ENCODE measurements around the gene HSF2BP.
"Not testable (repeated sequence)": the region's sequence is repeated elsewhere in the genome, so short reads cannot be mapped to it uniquely, and the experiment has no call there.

Gene HSF2BP

DNA sequence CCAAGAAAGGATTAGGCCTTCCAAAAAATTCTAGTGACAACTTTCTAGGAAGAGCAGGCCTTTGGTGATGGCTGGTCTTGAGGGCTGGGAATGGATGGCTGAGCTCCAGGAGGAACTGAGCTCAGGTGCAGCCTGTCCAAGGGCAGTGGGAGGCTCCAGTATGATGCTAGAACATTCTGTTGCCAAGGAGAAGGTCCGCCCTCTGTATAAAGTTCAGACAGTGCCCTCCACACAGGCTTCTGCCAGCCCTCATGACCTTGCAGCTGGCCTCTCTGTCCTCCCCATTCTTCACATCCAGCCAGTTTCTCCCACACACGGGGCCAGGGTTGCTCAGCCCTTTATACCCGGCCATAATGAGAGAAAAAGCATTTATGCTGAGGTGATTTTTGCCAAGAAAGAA, 146.3 kb downstream of the HSF2BP start:
- DNase-seq, result not testable (repeated sequence)

DNA sequence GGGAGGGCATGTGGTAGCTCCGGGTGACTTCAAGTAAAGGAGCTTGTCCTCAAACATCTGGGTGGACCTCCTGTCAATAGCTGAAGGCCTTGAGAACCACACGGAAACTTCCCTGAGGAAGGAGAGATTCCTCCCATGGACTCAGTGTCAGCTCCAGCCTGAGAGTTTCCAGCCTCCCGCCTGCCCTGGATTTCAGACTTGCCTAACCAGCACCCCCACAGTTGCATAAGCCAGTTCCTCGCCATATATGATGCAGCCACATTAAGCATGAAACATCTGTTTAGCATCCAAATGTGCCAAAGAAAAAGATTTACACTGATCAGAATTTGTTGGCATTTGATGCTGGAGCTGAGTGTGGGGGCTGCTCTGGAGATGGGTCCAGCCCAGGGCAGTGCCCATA, 148.1 kb downstream of the HSF2BP start:
- DNase-seq, result not testable (repeated sequence)

DNA sequence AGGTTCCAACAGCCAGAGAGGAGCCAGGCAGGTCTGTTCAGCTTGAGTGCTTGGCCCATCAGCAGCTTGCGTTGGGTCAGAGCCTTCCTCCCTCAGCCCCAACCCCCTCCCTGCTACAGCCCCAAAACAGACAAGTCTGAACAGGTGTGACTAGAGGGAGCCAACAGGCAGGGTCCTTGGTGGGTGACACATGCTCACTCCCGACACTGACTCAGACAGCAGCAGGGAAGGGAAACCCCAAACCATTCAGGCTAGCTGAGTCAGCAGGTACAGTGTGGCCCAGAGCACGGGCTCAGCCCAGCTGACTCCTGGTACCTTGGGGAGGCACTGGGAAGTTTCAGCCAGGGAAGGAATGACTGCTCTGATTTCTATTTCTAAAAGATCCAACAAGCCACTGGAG, 148.6 kb downstream of the HSF2BP start:
- DNase-seq, result not testable (repeated sequence)

DNA sequence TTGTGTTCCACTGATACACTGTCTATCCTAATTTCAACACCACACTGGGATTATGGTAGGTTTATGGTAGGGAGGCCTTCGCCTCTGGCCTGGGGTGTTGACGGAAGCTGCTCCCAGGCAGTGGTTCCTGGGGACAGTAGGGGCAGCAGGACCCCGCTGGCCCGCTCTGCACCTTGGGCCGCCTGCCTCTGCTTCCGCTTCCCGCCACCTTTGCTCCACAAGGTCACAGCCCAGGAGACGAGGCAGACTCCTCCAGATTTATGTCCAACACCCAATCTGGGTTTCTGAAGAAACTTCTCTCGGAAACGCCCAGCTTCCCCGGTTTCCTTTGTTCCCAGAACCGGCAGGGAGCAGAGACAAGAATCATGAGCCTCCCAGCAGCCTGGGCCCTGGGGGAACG, 155.4 kb downstream of the HSF2BP start:
- DNase-seq, result not testable (repeated sequence)

DNA sequence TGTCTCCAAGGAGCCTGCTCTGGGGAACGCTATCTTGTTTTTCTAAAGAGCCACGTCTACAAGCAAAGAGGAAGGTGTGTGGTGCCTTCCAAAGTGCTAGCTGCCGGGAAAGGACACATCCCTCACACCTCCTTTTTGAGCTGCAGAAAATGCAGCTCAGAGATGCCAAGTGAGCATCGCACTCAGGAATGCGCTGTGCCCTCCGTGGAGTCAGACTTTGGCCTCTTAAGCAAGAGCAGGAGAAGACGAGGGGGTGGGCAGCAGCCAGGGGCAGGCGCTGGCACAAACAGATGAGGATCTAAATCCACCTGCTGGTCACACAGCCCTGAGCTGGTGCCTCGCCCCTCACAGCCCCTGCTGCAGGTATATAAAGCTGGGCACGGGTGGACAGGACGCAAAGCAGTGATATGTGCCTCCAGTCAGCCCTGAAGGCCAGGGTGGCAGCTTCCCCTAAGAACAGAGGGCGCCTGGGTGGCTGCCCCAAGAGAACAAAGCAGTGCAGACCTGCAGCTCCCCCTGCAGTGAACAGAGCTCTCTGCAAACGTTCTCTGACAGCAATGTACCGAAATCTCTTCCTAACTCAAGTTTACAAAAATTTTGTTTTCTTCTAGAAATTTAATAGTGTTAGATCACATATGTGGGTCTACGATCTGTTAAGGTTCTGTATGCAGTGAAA, 156.1 kb downstream of the HSF2BP start:
- not testable (repeated sequence) for DNase-seq

DNA sequence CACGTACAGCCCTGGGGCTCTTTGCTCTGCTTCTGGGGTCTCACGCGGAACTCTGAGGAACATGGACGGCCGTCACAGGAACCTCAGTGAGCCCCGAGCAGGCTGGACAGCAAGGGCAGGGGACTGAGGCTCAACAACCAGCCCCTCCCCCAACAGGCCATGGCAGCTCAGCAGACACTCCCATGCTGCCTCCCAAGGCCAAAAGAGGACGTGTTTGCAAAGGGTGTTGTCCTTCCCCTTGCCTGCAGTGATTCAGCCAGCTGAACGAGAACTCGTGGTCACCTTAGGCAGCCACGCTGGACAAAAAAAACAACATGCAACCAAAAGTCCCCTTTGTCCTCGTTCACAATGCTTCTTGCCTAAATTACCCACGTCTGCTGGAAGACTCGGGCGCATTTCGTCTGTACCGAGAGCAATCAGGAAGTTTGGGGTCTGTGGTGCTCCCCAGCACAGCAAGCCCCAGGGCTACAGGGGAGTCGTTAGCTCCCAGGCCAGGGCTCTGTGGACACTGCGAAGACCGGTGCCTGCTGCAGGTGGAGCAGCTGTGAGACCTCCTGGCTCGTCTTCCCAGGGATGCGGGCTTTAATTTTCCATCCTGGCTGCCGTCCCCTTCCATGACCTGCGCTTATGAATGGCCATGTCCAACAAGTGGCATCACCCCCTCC, 156.7 kb downstream of the HSF2BP start:
- DNase-seq, result not testable (repeated sequence)

DNA sequence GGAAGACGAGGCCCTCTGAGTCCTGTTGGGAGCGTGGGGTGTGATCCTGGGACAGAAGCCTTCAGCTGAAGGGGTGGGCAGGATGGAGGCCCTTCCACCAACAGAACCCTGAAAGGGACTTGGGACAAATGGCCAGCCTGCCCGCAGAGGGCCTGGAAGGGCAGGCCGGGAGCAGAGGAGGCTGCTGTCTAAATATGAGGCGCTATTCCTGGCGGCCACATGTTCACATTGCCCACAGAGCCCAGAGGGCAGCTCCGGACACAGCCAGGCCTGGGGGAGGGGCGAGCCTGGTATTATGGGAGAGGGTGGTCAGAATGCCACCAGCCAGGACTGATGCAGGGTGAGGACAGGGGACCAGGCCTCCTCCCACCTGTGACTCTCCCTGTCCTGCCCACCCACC, 160.4 kb downstream of the HSF2BP start:
- not testable (repeated sequence) for DNase-seq

DNA sequence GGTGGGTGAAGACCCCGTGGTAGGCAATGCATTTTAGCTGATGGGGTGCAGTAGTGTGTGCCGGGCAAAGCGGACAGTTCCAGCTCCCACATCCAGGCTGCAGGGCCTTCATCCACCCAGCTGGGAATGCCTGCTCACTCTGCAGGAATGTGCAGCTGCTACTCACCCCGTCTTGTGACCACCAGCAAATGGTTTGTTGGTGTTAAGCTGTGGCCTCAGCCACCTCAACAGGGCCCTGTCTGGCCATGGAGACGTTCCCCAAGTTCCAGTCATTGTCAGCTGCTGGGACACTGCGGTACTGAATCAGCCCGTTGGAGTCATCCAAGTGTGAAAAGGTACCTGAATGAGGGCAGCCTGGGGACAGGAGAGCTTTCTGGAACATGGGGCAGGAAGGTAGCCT, 161.2 kb downstream of the HSF2BP start:
- DNase-seq, result not testable (repeated sequence)

DNA sequence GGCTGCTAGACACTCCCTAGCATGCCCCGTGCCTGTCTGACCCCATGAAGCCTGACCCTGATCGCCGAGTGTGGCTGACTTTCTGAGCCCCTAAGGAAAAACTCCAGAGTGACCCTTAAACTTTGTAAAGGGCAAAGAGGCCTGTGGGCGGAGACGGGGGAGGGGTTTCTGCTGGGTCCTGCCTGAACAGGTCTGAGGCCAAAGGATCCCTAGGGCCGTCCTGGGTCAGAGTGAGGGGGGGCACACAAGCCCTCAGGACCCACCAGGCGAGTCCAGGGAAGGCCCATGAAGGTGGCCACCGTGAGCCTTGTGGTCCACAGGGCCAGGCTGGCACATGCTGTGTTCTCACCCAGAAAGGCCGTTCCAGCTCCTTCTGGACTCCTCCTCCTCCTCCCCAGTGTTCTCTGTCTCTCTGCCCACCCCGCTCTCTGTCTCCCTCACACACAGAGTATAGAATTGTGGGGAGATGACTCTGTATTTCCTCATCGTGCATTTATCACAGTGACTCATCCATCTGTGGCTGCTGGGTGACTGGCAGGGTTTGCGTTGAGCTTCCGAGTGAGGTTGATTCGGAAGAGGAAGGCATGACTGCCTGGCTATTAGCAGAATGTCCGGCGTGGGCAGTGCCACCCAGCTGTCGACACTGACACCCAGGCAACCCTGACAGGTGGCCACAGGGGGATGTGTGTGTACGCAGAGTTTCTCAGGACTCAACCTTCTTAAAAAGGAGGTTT, 164.8 kb downstream of the HSF2BP start:
- not testable (repeated sequence) for DNase-seq

DNA sequence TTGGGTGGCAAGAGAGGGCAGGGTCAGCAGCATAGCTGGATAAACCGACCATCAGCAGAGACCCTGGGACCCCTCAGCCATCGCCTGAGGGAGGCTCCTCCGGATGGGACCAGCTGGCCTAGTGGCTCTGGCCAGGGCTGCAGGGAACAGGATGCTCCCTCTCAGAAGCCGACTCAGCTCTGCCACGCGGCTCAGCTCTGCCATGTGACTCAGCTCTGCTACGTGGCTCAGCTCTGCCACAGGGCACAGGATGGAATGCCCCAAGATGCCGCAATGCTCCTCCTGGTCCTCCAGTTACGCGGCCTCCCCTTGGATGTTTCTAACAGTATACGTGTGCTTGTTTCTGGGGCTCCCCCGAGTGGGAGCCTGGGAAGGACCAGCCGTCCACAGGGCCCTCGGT, 165.8 kb downstream of the HSF2BP start:
- not testable (repeated sequence) for DNase-seq

DNA sequence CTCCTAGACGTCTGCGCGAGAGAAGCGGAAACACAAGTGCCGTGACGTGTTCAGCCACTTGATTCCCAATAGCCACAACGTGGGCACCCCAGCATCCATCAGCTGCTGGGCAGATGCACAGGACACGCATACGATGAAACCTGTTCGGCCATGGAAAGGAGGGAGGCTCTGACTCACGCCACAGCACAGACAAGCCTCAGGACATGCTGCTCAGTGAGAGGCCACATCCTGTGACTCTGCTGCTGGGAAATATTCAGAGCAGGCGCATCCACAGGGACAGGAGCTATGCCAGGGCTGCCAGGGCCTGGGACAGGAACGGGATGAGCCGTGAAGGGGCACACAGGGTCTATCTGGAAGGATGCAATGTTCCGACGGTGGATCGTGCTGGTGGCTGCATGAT, 171.1 kb downstream of the HSF2BP start:
- not testable (repeated sequence) for DNase-seq

DNA sequence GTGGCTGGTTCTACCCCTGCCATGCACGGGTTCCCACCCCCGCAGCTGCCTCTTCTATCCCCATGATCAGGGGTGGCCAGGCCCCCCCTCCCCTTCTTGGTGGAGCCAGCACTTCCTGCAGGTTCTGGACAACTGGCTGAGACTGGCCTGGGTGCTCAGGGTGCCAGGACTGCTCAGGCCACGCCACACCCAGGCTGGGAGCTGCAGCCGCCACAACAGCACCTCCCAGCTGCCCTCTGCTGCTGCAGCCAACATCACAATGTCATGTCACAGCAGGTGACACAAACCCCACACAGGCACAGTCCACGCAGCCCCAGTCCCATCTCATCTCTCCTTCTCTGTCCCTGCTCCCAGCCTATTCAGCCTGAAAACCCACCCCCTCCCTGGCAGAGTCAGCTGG, 173.2 kb downstream of the HSF2BP start:
- DNase-seq, result not testable (repeated sequence)

DNA sequence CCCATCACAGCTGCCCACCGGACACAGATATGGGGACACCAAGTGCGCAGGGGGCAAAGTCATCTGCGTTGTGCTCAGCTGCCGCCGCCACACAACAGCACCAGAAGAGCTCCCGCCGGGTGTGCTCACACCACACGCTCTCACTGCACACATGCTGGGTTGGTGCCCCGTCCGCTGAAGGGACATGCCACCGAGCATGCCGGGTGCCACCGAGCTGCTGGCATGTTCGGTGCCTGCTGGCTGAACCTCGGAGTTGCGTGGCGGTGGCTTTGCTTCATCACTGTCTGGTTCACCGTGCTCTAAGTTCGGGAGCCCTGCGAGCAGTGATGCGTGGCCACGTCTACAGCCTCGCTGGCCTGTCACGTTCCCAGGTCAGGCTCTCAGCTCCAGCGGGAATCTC, 174.3 kb downstream of the HSF2BP start:
- not testable (repeated sequence) for DNase-seq

DNA sequence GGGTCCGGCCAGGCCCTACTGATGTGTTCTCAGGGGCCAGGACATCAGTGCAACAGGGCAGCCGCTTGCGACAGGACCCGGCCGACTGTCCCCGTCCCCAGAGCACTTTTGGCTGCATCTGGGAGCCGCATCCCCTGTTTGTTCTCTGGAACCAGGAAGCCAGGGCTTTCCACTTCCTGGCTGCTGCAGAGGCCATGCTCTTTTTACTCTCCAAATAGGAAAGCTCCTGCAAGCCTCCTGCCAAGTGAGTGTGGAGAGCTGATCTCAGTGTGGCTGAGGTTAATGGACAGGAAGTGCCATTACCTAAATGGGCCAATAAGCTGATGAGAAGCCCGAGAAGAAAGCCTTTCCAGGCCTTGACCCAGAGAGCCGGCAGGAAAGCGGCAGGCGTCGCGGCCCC, 180.1 kb downstream of the HSF2BP start:
- DNase-seq, result not testable (repeated sequence)

All from femur (tissue), 1 donor.